Measurements from ENCODE around the gene MAOB.

Gene MAOB

DNA sequence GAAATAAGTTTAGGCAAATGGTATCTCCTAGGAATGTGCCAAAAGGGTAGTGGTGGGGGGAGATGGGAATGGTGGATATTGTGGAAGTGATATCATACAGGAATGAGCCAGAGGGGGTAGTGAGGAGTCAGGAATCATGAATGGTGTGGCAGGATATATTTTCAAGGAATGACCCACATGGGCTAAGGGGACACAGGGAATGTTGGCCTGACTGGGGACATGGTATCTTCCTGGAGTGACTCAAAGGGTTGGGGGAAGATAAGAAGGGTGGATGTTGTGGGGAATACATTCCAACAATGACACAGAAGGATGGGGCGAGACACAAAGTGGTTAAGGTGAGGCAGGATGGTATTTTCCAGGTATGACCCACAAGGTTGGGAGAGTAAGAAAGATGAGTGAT, 165.6 kb downstream of the MAOB start:
- H3K27me3 ChIP-seq (ENCODE audit: control insufficient read depth, insufficient read depth, low read length) = no peaks in the 10 kb centered on the region

More for the DNA sequence above, 165.6 kb downstream of the MAOB start:
- Histone ChIP-seq H3K27ac (ENCODE audit: low read depth, low read length) (no peak overlapping the region), H3K36me3 (ENCODE audit: control insufficient read depth, insufficient read depth, low read length) (no peaks in the 10 kb centered on the region), H3K9me3 (ENCODE audit: control insufficient read depth, insufficient read depth, low read length) (no peaks in the 10 kb centered on the region), H3K4me3 (ENCODE audit: low read depth, low read length) (no peak overlapping the region), H3K4me1 (ENCODE audit: control insufficient read depth, insufficient read depth, low read length) (no peaks in the 10 kb centered on the region), H3K9ac (ENCODE audit: low read depth, low read length) (no peak overlapping the region)
